ENCODE measurements around the gene EMCN.

DNA sequence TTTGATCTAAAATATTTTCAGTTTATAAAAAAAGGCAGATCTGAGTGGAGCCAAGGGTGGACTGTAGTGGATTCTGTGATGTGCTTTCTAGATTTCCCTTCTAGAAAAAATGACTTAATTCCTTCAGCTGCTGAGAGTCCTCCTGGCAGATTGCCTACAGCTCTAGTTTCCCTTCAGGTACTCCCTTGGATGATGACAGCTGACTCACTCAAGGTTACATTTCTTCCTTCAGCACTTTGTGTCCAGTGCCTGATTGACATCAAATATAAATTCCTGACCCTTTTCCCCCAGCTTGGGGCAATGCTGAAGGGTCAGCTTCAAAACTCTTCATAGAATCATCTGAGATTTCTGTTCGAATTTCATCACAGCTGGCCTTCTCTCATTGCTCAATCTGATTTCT, 161.7 kb downstream of the EMCN start:
- no peak for TF ChIP-seq YY1 (IDR thresholded peaks at IDR 0.05; ENCODE audit: insufficient read depth, insufficient read length)
- TF ChIP-seq ZNF274 (IDR thresholded peaks at IDR 0.05; ENCODE audit: low read depth, low read length) = no peak
- no peak for TF ChIP-seq SUZ12 (IDR thresholded peaks at IDR 0.05; ENCODE audit: extremely low read depth, insufficient read depth, insufficient read length)

All from NT2/D1 (cell line).